ENCODE measurements around the gene HOXC11. TPM values are rescaled to one million over a fixed set of nuclear protein-coding genes. Genes with fewer than 3 reads are reported as not detected.

HOXC11 gene
- total RNA-seq, 2 donors from 2014 or later, result not detected

GRCh38 chr12:53947743-53948142, 25.2 kb upstream of the HOXC11 start:
- Histone ChIP-seq H3K9ac (ENCODE audit: low read depth in 2 of 2, low read length in 2 of 2) (no peak overlapping the region), H3K4me3 (no peak overlapping the region), H3K36me3 (no peaks in the 10 kb centered on the region), H3K9me3 (no peaks in the 10 kb centered on the region), H3K27me3 (peaks cover 93% of the 10 kb centered on the region), H3K27ac (no peak overlapping the region), H3K4me1 (no peaks in the 10 kb centered on the region)
- no peak for TF ChIP-seq CTCF (IDR thresholded peaks at IDR 0.05)
- intact Hi-C loops (cut with DNase I), result no loop called here
- no peak for DNase-seq

GRCh38 chr12:53948650-53949593, 24.0 kb upstream of the HOXC11 start:
- Histone ChIP-seq H3K27me3 (peaks cover 93% of the 10 kb centered on the region), H3K36me3 (no peaks in the 10 kb centered on the region), H3K9me3 (no peaks in the 10 kb centered on the region), H3K9ac (ENCODE audit: low read depth in 2 of 2, low read length in 2 of 2) (no peak overlapping the region), H3K4me1 (no peaks in the 10 kb centered on the region), H3K4me3 (no peak overlapping the region), H3K27ac (no peak overlapping the region)
- no peak for DNase-seq
- TF ChIP-seq CTCF (IDR thresholded peaks at IDR 0.05), result no peak
- intact Hi-C loops (cut with DNase I), result no loop called here

- Histone ChIP-seq H3K27ac (no peak overlapping the region), H3K4me1 (no peaks in the 10 kb centered on the region), H3K27me3 (peaks cover 93% of the 10 kb centered on the region), H3K36me3 (no peaks in the 10 kb centered on the region), H3K4me3 (no peak overlapping the region), H3K9me3 (no peaks in the 10 kb centered on the region), H3K9ac (ENCODE audit: low read depth in 2 of 2, low read length in 2 of 2) (no peak overlapping the region)
- intact Hi-C loops (cut with DNase I), result no loop called here
- TF ChIP-seq CTCF (IDR thresholded peaks at IDR 0.05), result no peak
- DNase-seq, result no peak
Observed at GRCh38 chr12:53949631-53950436, 23.1 kb upstream of the HOXC11 start.

- no peak overlapping the region for H3K4me3 ChIP-seq
- no peaks in the 10 kb centered on the region for H3K9me3 ChIP-seq
- intact Hi-C loops (cut with DNase I), result no loop called here
- no peak for TF ChIP-seq CTCF (IDR thresholded peaks at IDR 0.05)
- no peaks in the 10 kb centered on the region for H3K4me1 ChIP-seq
- H3K27me3 ChIP-seq, result peaks cover 93% of the 10 kb centered on the region
- no peaks in the 10 kb centered on the region for H3K36me3 ChIP-seq
- no peak overlapping the region for H3K9ac ChIP-seq (ENCODE audit: low read depth in 2 of 2, low read length in 2 of 2)
- H3K27ac ChIP-seq, result no peak overlapping the region
- no peak for DNase-seq
Observed at GRCh38 chr12:53950437-53950773, 22.5 kb upstream of the HOXC11 start.

GRCh38 chr12:53950789-53951576, 21.9 kb upstream of the HOXC11 start:
- H3K4me3 ChIP-seq, result no peak overlapping the region
- peaks cover 93% of the 10 kb centered on the region for H3K27me3 ChIP-seq
- H3K27ac ChIP-seq, result no peak overlapping the region
- DNase-seq, result no peak
- H3K9ac ChIP-seq (ENCODE audit: low read depth in 2 of 2, low read length in 2 of 2), result no peak overlapping the region
- H3K36me3 ChIP-seq, result no peaks in the 10 kb centered on the region
- no peaks in the 10 kb centered on the region for H3K9me3 ChIP-seq
- no peaks in the 10 kb centered on the region for H3K4me1 ChIP-seq
- TF ChIP-seq CTCF (IDR thresholded peaks at IDR 0.05), result no peak
- intact Hi-C loops (cut with DNase I), result no loop called here
